ENCODE data around the gene RHEB. TPM values are rescaled to one million over a fixed set of nuclear protein-coding genes. Genes with fewer than 3 reads are reported as not detected.
A peak's percentile ranks its signal among the peaks of the same experiment; 100 is the strongest.

Gene RHEB
- total RNA-seq, 4 donors from 2014 or later = 107 to 229 (median 155) TPM

DNA sequence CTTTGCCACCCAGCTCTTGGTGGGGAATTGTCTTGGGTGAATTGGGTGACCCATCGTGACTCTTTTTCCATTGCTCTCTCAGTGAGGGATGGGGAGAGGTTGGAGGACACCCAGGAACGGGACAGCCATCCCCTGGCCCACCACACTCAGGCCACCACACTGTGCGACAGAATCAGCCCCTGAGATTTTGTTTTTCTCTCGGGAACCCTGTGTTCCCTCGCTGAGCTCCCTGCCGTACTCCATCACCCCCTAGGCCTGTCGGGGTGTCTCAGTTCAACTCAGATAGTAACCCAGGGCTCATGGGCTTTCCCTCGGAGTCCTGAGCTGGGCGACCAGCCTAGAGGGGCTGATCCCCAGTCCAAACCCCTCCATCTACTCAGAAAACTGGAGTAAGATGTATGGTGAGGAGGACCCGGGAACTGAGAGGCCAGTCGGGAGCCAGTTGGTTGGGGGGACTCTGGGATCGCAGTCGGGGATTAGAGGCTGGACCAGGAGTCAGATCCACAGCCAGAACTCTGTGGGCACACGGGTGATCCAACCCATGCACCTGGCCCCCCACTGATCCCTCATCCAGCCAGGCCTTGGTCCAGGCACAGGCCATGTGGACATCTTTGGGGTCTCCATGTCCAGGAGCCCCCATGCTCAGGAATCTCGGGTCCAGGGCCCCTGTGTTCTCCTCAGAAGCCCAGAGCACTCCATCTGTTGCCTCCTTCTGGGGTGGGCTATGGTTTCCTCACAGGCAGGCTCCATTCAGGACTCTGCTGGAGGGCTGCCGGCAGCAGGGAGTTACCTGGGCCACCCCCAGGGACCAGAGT, 89.1 kb downstream of the RHEB start:
- 100% methylated on average over 2 of the region's 16 CpGs for WGBS, 2 donors (ENCODE audit: low coverage in 1 of 2)
- Histone ChIP-seq H3K9me3 (no peaks in the 10 kb centered on the region), H3K4me1 (peaks cover 0 to 30% (median 0%) of the 10 kb centered on the region in 3 donors), H3K36me3 (no peaks in the 10 kb centered on the region), H3K27me3 (no peaks in the 10 kb centered on the region), H3K4me3 (no peak overlapping the region), H3K27ac (no peak overlapping the region)
- TF ChIP-seq POLR2A (IDR thresholded peaks at IDR 0.05) (no peak), EP300 (IDR thresholded peaks at IDR 0.05) (no peak), POLR2AphosphoS5 (IDR thresholded peaks at IDR 0.05) (no peak)
- TF ChIP-seq, protein P1, sequence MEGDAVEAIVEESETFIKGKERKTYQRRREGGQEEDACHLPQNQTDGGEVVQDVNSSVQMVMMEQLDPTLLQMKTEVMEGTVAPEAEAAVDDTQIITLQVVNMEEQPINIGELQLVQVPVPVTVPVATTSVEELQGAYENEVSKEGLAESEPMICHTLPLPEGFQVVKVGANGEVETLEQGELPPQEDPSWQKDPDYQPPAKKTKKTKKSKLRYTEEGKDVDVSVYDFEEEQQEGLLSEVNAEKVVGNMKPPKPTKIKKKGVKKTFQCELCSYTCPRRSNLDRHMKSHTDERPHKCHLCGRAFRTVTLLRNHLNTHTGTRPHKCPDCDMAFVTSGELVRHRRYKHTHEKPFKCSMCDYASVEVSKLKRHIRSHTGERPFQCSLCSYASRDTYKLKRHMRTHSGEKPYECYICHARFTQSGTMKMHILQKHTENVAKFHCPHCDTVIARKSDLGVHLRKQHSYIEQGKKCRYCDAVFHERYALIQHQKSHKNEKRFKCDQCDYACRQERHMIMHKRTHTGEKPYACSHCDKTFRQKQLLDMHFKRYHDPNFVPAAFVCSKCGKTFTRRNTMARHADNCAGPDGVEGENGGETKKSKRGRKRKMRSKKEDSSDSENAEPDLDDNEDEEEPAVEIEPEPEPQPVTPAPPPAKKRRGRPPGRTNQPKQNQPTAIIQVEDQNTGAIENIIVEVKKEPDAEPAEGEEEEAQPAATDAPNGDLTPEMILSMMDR (IDR thresholded peaks at IDR 0.05) = no peak
- ATAC-seq = no peak

DNA sequence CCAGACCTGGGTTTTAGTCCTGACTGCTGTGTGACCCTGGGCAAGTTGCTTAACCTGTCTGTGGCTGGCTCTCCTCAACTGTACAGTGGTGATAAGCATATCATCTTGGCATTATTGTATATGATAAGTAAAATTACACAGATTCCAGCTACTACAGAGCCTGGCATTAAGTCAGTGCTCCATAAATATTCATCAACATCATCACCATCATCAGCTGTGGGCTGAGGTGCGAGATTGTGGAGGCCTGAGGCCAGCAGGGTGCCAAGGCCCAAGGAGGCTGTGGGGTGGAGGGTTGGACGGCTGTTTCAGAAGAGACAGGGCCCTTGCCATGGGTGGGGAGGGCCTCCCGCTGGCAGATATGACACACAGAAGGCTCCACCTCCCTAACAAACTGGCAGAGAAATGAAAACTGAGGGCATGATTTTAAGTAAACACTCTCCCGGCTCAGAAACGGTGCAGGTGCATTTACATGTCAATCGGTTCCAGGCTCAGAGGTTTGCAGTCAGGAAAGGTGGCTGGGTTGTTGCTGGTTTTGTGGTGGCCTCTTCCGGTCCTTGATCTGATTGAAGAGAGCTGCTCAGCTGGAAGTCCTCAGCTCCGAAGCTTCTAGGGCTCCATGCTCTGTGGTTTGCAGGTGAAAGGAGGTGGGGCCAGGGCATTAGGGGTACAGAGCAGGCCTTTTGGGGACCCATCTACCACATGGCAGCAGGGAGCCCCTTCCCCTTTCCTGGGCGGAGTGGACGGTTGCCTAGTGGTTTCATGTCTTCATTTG, 89.9 kb downstream of the RHEB start:
- H3K9me3 ChIP-seq = no peaks in the 10 kb centered on the region
- TF ChIP-seq EP300 (IDR thresholded peaks at IDR 0.05) (no peak), POLR2A (IDR thresholded peaks at IDR 0.05) (no peak), POLR2AphosphoS5 (IDR thresholded peaks at IDR 0.05) (no peak)
- TF ChIP-seq, protein P1 (IDR thresholded peaks at IDR 0.05) = no peak
- 57 to 67% methylated on average over 3 to 6 of the region's 10 CpGs for WGBS, 2 donors (ENCODE audit: low coverage in 1 of 2)

DNA sequence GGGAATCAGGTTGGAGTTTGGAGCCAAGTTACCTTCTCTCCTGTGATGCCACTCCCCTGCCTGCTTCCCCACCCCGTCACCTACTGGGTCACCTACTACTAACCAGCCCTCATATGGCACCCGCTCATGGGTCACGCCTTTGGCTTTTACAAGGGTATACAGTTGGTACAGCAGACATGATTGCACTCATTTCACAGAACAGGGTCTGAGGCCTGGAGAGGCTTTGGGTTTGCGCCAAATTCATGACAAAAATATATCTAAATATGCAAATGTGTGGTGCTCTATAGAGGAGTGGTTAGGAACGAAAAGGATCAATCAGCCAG, 90.5 kb downstream of the RHEB start:
- Histone ChIP-seq H3K4me1 (peaks cover 0 to 33% (median 0%) of the 10 kb centered on the region in 3 donors), H3K27me3 (no peaks in the 10 kb centered on the region), H3K36me3 (no peaks in the 10 kb centered on the region), H3K27ac (peak overlapping the region in 2 of 4 donors; percentile 6 to 39), H3K9me3 (no peaks in the 10 kb centered on the region), H3K4me3 (no peak overlapping the region)
- no peak for ATAC-seq
- WGBS, 2 donors (ENCODE audit: low coverage in 1 of 2) = 67 to 93% methylated on average over 3 of the region's 5 CpGs
- TF ChIP-seq, protein P1 (IDR thresholded peaks at IDR 0.05) = no peak

More for the DNA sequence above, 89.9 kb downstream of the RHEB start:
- H3K36me3 ChIP-seq = no peaks in the 10 kb centered on the region
- ATAC-seq = no peak
- peak overlapping the region in 1 of 4 donors; percentile 39 for H3K27ac ChIP-seq
- H3K4me3 ChIP-seq = no peak overlapping the region
- no peaks in the 10 kb centered on the region for H3K27me3 ChIP-seq
- peaks cover 0 to 33% (median 0%) of the 10 kb centered on the region in 3 donors for H3K4me1 ChIP-seq

DNA sequence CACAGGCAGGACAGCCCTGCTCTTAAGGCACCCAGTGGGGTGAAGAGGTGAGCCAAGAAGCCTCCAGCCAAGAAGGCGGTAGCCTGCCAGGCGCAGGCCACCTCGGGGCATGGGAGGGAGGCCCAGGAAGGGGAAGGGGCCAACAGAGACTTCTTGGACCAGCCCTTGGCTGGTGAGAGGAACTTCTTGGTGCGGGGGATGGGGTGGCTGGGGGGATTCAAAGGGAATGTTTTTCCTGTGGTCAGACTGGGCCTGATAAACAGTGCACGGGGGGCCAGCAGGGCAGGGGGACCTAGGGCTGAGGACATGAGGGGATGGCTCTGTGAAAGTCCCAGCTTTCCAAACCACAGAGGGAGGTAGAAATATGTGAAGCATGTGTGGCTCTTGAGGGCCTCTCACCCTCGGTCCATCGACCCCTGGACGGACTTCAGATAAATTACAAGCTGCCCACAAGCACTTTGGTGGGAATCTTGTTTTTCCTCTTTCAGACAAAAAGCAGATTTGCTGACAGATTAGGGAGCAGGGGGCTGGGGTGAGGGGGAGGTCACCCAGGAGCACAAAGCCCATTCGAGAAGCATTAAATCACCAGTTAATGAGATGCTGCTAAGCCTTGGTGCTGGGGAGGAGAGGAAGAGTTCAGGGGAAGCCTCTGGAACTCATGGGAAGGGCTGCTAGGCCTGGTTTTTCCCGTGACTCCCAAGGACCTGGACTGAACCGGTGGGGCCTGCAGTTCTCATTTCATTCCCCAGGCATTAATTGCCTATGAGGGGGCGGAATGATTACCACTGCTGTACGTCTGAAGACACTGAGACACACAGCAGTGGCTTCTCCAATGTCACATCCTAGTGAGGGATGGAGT, 91.1 kb downstream of the RHEB start:
- no peak for ATAC-seq
- Histone ChIP-seq H3K36me3 (no peaks in the 10 kb centered on the region), H3K9me3 (no peaks in the 10 kb centered on the region), H3K4me1 (peaks cover 0 to 33% (median 0%) of the 10 kb centered on the region in 3 donors), H3K27ac (peak overlapping the region in 3 of 4 donors; percentile 6 to 39 (median 39)), H3K4me3 (no peak overlapping the region), H3K27me3 (no peaks in the 10 kb centered on the region)
- no peak for TF ChIP-seq EP300 (IDR thresholded peaks at IDR 0.05)
- TF ChIP-seq POLR2AphosphoS5 (IDR thresholded peaks at IDR 0.05) = no peak
- no peak for TF ChIP-seq POLR2A (IDR thresholded peaks at IDR 0.05)
- TF ChIP-seq, protein P1 (IDR thresholded peaks at IDR 0.05) = no peak
- 61 to 64% methylated on average over 6 to 8 of the region's 13 CpGs for WGBS, 2 donors (ENCODE audit: low coverage in 1 of 2)

Measured in gastroesophageal sphincter (tissue), 4 donors.